GM18873 (cell line): ENCODE results near the gene TMEM174.
"Not testable (repeated sequence)": the region's sequence is repeated elsewhere in the genome, so short reads cannot be mapped to it uniquely, and the experiment has no call there.

ENCODE experiments used
- ATAC-seq: cut with Tn5 transposase; IDR thresholded peaks from one replicate; pipeline ENCODE4 v1.9.1; 2021; ENCODE audit warnings: mild to moderate bottlenecking, moderate library complexity, moderate number of reproducible peaks; ENCODE audit not compliant: unreplicated experiment, low FRiP score

The TMEM174 gene

GRCh38 chr5:73215891-73216610, 43.1 kb downstream of the TMEM174 start:
- no peak for ATAC-seq

- no peak for ATAC-seq
Measured at GRCh38 chr5:73218552-73219171, 45.7 kb downstream of the TMEM174 start.

GRCh38 chr5:73219336-73219735, 46.3 kb downstream of the TMEM174 start:
- not testable (repeated sequence) for ATAC-seq

GRCh38 chr5:73221161-73221560, 48.2 kb downstream of the TMEM174 start:
- ATAC-seq, result no peak

GRCh38 chr5:73221726-73222125, 48.7 kb downstream of the TMEM174 start:
- ATAC-seq, result no peak

GRCh38 chr5:73222173-73222572, 49.2 kb downstream of the TMEM174 start:
- no peak for ATAC-seq
